K562 (cell line): Measurements from ENCODE around the gene MEI4. TPM values are rescaled to one million over a fixed set of nuclear protein-coding genes. Genes with fewer than 3 reads are reported as not detected.

Experiments used
- ATAC-seq: fragments of 200-7000 bp; cut with Tn5 transposase; 3 replicates; pipeline ENCODE4 v1.9.1; 2020; ENCODE audit warnings: moderate library complexity
- BruUV-seq: library from RNA; stranded (reverse); fragments of 400-500 nt; replicated peaks from 2 replicates; lab custom pipeline; 2021; lab: Mats Ljungman, UMichigan
- CTCF ChIA-PET: fragments of 300-600 bp; formaldehyde crosslinking; extraction: SDS; loops from one replicate; lab custom pipeline; 2021; ENCODE audit warnings: low intra/inter-chr PET ratio; lab: Yijun Ruan, JAX
- POLR2A ChIA-PET: fragments of 300-600, 350-650 bp; sonication (Branson Sonifier 250); formaldehyde crosslinking; extraction: SDS; loops from one replicate; lab custom pipeline; 2021; ENCODE audit warnings: antibody characterized with exemption, inconsistent platforms; lab: Yijun Ruan, JAX
- DNase-seq, 4 experiments: peaks; one replicate each; pipeline versions ENCODE4 v3.0.0 to v3.0.0-alpha.2; 2011 to 2018; ENCODE audit warnings: low spot score in 3 of 4, mixed read lengths in 3 of 4; ENCODE audit errors: extremely low read depth in 1 of 4
- FAIRE-seq: peaks from 2 replicates; lab custom pipeline; 2011; peaks lifted over from hg19 to GRCh38; lab: Jason Lieb, UNC
- H2AFZ ChIP-seq: 2 replicates; pipeline ENCODE4 v1.6.0; 2011; ENCODE audit warnings: low read depth, low read length, control low read depth, inconsistent platforms
- H3K27ac ChIP-seq: fragments of 200-600 bp; 3 replicates; pipeline ENCODE4 v1.8.0; 2011; ENCODE audit warnings: low read depth, mild to moderate bottlenecking, control low read depth, inconsistent platforms, low read length, moderate library complexity, mixed read lengths; ENCODE audit errors: extremely low read depth
- H3K27me3 ChIP-seq, 2 experiments: fragments of 300-600 bp in 1 of 2; 2 replicates in 1 of 2; 3 replicates in 1 of 2; pipeline versions ENCODE4 v1.6.0 to v1.8.0; 2011; ENCODE audit warnings: inconsistent platforms in 2 of 2, low read length in 2 of 2, mild to moderate bottlenecking in 1 of 2, mixed read lengths in 1 of 2, moderate library complexity in 1 of 2; ENCODE audit not compliant: control insufficient read depth in 2 of 2, insufficient read depth in 2 of 2
- H3K36me3 ChIP-seq: fragments of 300-600 bp; 3 replicates; pipeline ENCODE4 v1.8.0; 2011; ENCODE audit warnings: mild to moderate bottlenecking, low read length, inconsistent platforms; ENCODE audit not compliant: control insufficient read depth, insufficient read depth
- H3K4me1 ChIP-seq, 2 experiments: fragments of 200-600 bp in 1 of 2; replicated peaks in 1 of 2; 2 replicates in 1 of 2; 3 replicates in 1 of 2; pipeline versions ENCODE4 v1.5.1 to v1.8.0; 2011; ENCODE audit warnings: inconsistent platforms in 2 of 2, low read length in 2 of 2, mild to moderate bottlenecking in 1 of 2, mixed read lengths in 1 of 2, moderate library complexity in 1 of 2; ENCODE audit not compliant: control insufficient read depth in 2 of 2, insufficient read depth in 2 of 2
- H3K4me2 ChIP-seq: 2 replicates; pipeline ENCODE4 v1.6.1; 2011; ENCODE audit warnings: low read length, control low read depth, inconsistent platforms, mixed read lengths; ENCODE audit not compliant: insufficient read depth
- H3K4me3 ChIP-seq: fragments of 200-600 bp; sonication (generic), shearing (Covaris generic); 2 replicates; pipeline ENCODE4 v1.5.1; 2016; ENCODE audit warnings: control low read depth, inconsistent platforms
- H3K79me2 ChIP-seq: fragments of 200-600 bp; 3 replicates; pipeline ENCODE4 v1.8.0; 2011; ENCODE audit warnings: low read length, inconsistent platforms; ENCODE audit not compliant: control insufficient read depth, insufficient read depth
- H3K9ac ChIP-seq, 2 experiments: 2 replicates each; pipeline versions ENCODE4 v1.6.0 to v1.6.1; 2011; ENCODE audit warnings: low read depth in 2 of 2, low read length in 2 of 2, control low read depth in 1 of 2, inconsistent platforms in 1 of 2, mild to moderate bottlenecking in 1 of 2, mixed read lengths in 1 of 2; ENCODE audit not compliant: insufficient read depth in 1 of 2
- H3K9me1 ChIP-seq: one replicate; pipeline ENCODE4 v1.6.0; 2011; ENCODE audit warnings: inconsistent platforms, mild to moderate bottlenecking, low read length, moderate library complexity; ENCODE audit not compliant: control insufficient read depth, insufficient read depth
- H3K9me3 ChIP-seq: replicated peaks from 2 replicates; pipeline ENCODE4 v1.5.1; 2011; ENCODE audit warnings: low read depth, low read length, inconsistent platforms; ENCODE audit not compliant: control insufficient read depth, insufficient read depth
- H4K20me1 ChIP-seq: replicated peaks from 2 replicates; pipeline ENCODE4 v1.6.1; 2011; ENCODE audit warnings: low read length, inconsistent platforms, mixed read lengths; ENCODE audit not compliant: control insufficient read depth, insufficient read depth
- EHMT2 ChIP-seq: fragments of 450-650 bp; IDR thresholded peaks from 2 replicates; pipeline ENCODE4 v1.6.1; 2018; ENCODE audit warnings: antibody characterized with exemption
- SP2 ChIP-seq: IDR thresholded peaks from 2 replicates; pipeline ENCODE4 v1.6.1; 2011; ENCODE audit warnings: mild to moderate bottlenecking, low read depth, low read length, moderate library complexity; ENCODE audit not compliant: poor library complexity, severe bottlenecking; ENCODE audit errors: extremely low read depth
- ZNF174 ChIP-seq: fragments of 250-450 bp; sonication (Bioruptor Pico); IDR thresholded peaks from 2 replicates; pipeline ENCODE4 v1.4.0; 2020; ENCODE audit warnings: mild to moderate bottlenecking
- ZNF239 ChIP-seq: fragments of 250-450 bp; sonication (Bioruptor Pico); IDR thresholded peaks from 2 replicates; pipeline ENCODE4 v1.4.0; 2020; ENCODE audit warnings: mild to moderate bottlenecking
- ZNF707 ChIP-seq: fragments of 250-450 bp; sonication (Bioruptor Pico); conservative IDR thresholded peaks from 2 replicates; pipeline ENCODE4 v1.8.0; 2022; ENCODE audit warnings: inconsistent platforms, mild to moderate bottlenecking, moderate library complexity
- WGBS: fragments of 100-300 bp; shearing (Covaris generic); methylation state at CpG from one replicate; pipeline ENCODE4 v1.1.6; 2016; ENCODE audit warnings: low coverage, mixed read lengths; ENCODE audit not compliant: insufficient coverage; ENCODE audit errors: missing lambda C conversion rate; 5-methylcytosine and 5-hydroxymethylcytosine counted together
- in situ Hi-C: fragments of 300-500 bp; cut with MboI; formaldehyde crosslinking; loops from 4 replicates; pipeline ENCODE4 v1.15.0; 2018; ENCODE audit warnings: inconsistent platforms, mixed read lengths
- intact Hi-C: fragments of 100-400 bp; cut with micrococcal nuclease; formaldehyde crosslinking; loops from 2 replicates; pipeline ENCODE4 v1.14.2; 2022
- polyA plus RNA-seq, 8 experiments: library from polyadenylated mRNA; depleted of rRNA in 4 of 8; stranded (reverse) in 5 of 8; unstranded in 3 of 8; fragments of >200 nt; fragmentation: Nextera tagmentation in 2 of 8; fragmentation: Illumina TruSeq in 1 of 8; extraction: Ambion mirVana in 2 of 8; extraction: Trizol in 1 of 8; gene quantifications; 2 replicates each; pipeline versions ENCODE4 v1.2.1 to v1.2.3, GENCODE V29; 2011 to 2014; ENCODE audit warnings: inconsistent platforms in 1 of 8, missing spikeins in 1 of 8
- total RNA-seq, 7 experiments: library from RNA; depleted of rRNA in 6 of 7; stranded (reverse); fragments of >200 nt in 6 of 7; fragmentation: Illumina TruSeq in 2 of 7; extraction: Trizol in 2 of 7; gene quantifications; 2 replicates each; pipeline versions ENCODE4 v1.2.1 to v1.2.3, GENCODE V29; 2011 to 2021; ENCODE audit warnings: low replicate concordance in 1 of 7
- TF ChIP-seq, protein P1 (sequence below): fragments of 450-650 bp; IDR thresholded peaks from 2 replicates; pipeline ENCODE4 v1.6.1; 2018; ENCODE audit not compliant: partially characterized antibody

Gene MEI4
- total and polyA plus RNA-seq, 9 of the 15 experiments (the other 6 are each of a cell fraction or from before 2014, with no cell fraction given): not detected

DNA sequence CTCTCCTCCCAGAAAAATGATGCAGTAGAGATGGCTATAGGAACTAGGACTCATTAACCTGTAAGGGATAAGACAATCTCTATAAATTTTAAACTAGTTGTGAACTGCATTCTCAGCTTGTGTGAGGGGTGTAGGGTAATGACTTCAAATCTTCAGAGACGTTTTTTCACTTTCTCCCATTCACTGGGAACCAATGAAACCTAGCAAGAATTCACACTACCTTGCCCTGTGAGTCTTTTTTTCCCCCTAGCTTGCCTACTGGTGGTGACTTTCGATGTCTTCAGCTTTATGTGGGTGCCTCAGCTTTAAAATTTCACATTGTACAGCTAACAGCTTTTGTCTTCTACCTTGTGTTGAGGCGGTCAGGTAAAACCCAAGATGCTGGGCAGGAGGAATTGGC, 192.0 kb downstream of the MEI4 start:
- Histone ChIP-seq H3K4me2 (no peak overlapping the region), H3K9me1 (no peaks in the 10 kb centered on the region), H3K79me2 (no peaks in the 10 kb centered on the region), H3K27me3 (no peaks in the 10 kb centered on the region), H3K27ac (no peak overlapping the region), H3K9me3 (no peaks in the 10 kb centered on the region), H3K9ac (no peak overlapping the region), H4K20me1 (no peaks in the 10 kb centered on the region), H3K36me3 (no peaks in the 10 kb centered on the region), H3K4me1 (no peaks in the 10 kb centered on the region), H2AFZ (no peak overlapping the region), H3K4me3 (no peak overlapping the region)
- ChIA-PET CTCF (no interaction called here), POLR2A (interaction anchor here (0.6 kb wide), 1 partner anchor 386 kb away, joined by 3 read pairs; no protein-coding TSS in a partner anchor)
- DNase-seq: no peak
- intact Hi-C loops: no loop called here
- WGBS: 0% methylated on average over 3 of the region's 3 CpGs
- FAIRE-seq: no peak
- TF ChIP-seq EHMT2 (no peak), ZNF174 (CRISPR knock-in tag) (no peak), ZNF239 (CRISPR knock-in tag) (no peak), SP2 (no peak), ZNF707 (CRISPR knock-in tag) (no peak)
- TF ChIP-seq, protein P1, sequence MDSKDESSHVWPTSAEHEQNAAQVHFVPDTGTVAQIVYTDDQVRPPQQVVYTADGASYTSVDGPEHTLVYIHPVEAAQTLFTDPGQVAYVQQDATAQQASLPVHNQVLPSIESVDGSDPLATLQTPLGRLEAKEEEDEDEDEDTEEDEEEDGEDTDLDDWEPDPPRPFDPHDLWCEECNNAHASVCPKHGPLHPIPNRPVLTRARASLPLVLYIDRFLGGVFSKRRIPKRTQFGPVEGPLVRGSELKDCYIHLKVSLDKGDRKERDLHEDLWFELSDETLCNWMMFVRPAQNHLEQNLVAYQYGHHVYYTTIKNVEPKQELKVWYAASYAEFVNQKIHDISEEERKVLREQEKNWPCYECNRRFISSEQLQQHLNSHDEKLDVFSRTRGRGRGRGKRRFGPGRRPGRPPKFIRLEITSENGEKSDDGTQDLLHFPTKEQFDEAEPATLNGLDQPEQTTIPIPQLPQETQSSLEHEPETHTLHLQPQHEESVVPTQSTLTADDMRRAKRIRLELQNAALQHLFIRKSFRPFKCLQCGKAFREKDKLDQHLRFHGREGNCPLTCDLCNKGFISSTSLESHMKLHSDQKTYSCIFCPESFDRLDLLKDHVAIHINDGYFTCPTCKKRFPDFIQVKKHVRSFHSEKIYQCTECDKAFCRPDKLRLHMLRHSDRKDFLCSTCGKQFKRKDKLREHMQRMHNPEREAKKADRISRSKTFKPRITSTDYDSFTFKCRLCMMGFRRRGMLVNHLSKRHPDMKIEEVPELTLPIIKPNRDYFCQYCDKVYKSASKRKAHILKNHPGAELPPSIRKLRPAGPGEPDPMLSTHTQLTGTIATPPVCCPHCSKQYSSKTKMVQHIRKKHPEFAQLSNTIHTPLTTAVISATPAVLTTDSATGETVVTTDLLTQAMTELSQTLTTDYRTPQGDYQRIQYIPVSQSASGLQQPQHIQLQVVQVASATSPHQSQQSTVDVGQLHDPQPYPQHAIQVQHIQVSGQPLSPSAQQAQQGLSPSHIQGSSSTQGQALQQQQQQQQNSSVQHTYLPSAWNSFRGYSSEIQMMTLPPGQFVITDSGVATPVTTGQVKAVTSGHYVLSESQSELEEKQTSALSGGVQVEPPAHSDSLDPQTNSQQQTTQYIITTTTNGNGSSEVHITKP: no peak
- no peak for ATAC-seq
- in situ Hi-C loops: no loop called here
- BruUV-seq: no TSS peak
